Keratinocyte (primary cell): ENCODE results near the gene MPND. TPM values are rescaled to one million over a fixed set of nuclear protein-coding genes. Genes with fewer than 3 reads are reported as not detected.
A peak's percentile ranks its signal among the peaks of the same experiment; 100 is the strongest.

Experiments
- DNase-seq: peaks from one replicate; pipeline ENCODE4 v3.0.0-alpha.2; 2011; ENCODE audit warnings: low read depth, missing footprints, low spot score
- FAIRE-seq: peaks from 2 replicates; lab custom pipeline; 2011; peaks lifted over from hg19 to GRCh38; lab: Jason Lieb, UNC
- H2AFZ ChIP-seq: 2 replicates; pipeline ENCODE4 v1.6.0; 2012; ENCODE audit warnings: low read length, control low read depth, inconsistent platforms; ENCODE audit not compliant: control insufficient read depth
- H3K27ac ChIP-seq: 2 replicates; pipeline ENCODE4 v1.5.1; 2011; ENCODE audit warnings: low read length; ENCODE audit not compliant: control insufficient read depth, insufficient read depth
- H3K27me3 ChIP-seq: 3 replicates; pipeline ENCODE4 v1.6.0; 2011; ENCODE audit warnings: low read length; ENCODE audit not compliant: control insufficient read depth, insufficient read depth; ENCODE audit errors: extremely low read depth
- H3K36me3 ChIP-seq, 2 experiments: 2 replicates in 1 of 2; 3 replicates in 1 of 2; pipeline ENCODE4 v1.5.1; 2011; ENCODE audit warnings: low read length in 2 of 2, mild to moderate bottlenecking in 1 of 2; ENCODE audit not compliant: control insufficient read depth in 2 of 2, insufficient read depth in 2 of 2; ENCODE audit errors: extremely low read depth in 1 of 2
- H3K4me1 ChIP-seq: 3 replicates; pipeline ENCODE4 v1.5.1; 2011; ENCODE audit warnings: low read length; ENCODE audit not compliant: control insufficient read depth, insufficient read depth; ENCODE audit errors: extremely low read depth
- H3K4me2 ChIP-seq: 3 replicates; pipeline ENCODE4 v1.6.0; 2011; ENCODE audit warnings: low read depth, low read length; ENCODE audit not compliant: control insufficient read depth, insufficient read depth; ENCODE audit errors: extremely low read depth
- H3K4me3 ChIP-seq, 3 experiments: fragments of 200-600 bp in 1 of 3; sonication (generic) in 1 of 3; 2 replicates in 2 of 3; 3 replicates in 1 of 3; pipeline ENCODE4 v1.5.1; 2011 to 2016; ENCODE audit warnings: low read length in 3 of 3, mild to moderate bottlenecking in 3 of 3, control low read depth in 2 of 3, inconsistent platforms in 1 of 3, low read depth in 1 of 3, mixed read lengths in 1 of 3, mixed run types in 1 of 3, moderate library complexity in 1 of 3; ENCODE audit not compliant: control insufficient read depth in 2 of 3, insufficient read depth in 2 of 3; ENCODE audit errors: extremely low read depth in 1 of 3
- H3K79me2 ChIP-seq: 2 replicates; pipeline ENCODE4 v1.6.0; 2012; ENCODE audit warnings: low read length; ENCODE audit not compliant: control insufficient read depth, insufficient read depth
- H3K9ac ChIP-seq: 3 replicates; pipeline ENCODE4 v1.6.0; 2011; ENCODE audit warnings: low read length; ENCODE audit not compliant: control insufficient read depth, insufficient read depth; ENCODE audit errors: extremely low read depth
- H3K9me1 ChIP-seq: 3 replicates; pipeline ENCODE4 v1.6.0; 2011; ENCODE audit warnings: low read length; ENCODE audit not compliant: control insufficient read depth, insufficient read depth; ENCODE audit errors: extremely low read depth
- H3K9me3 ChIP-seq: 2 replicates; pipeline ENCODE4 v1.5.1; 2012; ENCODE audit warnings: low read depth, low read length; ENCODE audit not compliant: control insufficient read depth
- H4K20me1 ChIP-seq: 3 replicates; pipeline ENCODE4 v1.6.0; 2011; ENCODE audit warnings: low read length; ENCODE audit not compliant: control insufficient read depth, insufficient read depth; ENCODE audit errors: extremely low read depth
- CTCF ChIP-seq, 3 experiments: IDR thresholded peaks in 1 of 3; conservative IDR thresholded peaks in 1 of 3; optimal IDR thresholded peaks in 1 of 3; 2 replicates in 2 of 3; 3 replicates in 1 of 3; pipeline versions ENCODE3 to v1.5.1; 2011; ENCODE audit warnings: low read length in 3 of 3, mild to moderate bottlenecking in 3 of 3, moderate library complexity in 2 of 3, control low read depth in 1 of 3, inconsistent platforms in 1 of 3; ENCODE audit not compliant: insufficient read depth in 2 of 3; ENCODE audit errors: extremely low read depth in 1 of 3
- EZH2 ChIP-seq: IDR thresholded peaks from one replicate; pipeline ENCODE4 v1.6.1; 2012; ENCODE audit warnings: inconsistent platforms, mild to moderate bottlenecking, low read length, moderate library complexity
- dilution Hi-C: fragments of 300-500 bp; cut with MboI; formaldehyde crosslinking; loops from one replicate; pipeline ENCODE4 v1.7.0; 2020; ENCODE audit warnings: low sequenced_read_pairs; ENCODE audit not compliant: extremely low pct_ligation_motif_present
- polyA plus RNA-seq, 5 experiments: library from polyadenylated mRNA; depleted of rRNA in 3 of 5; stranded (reverse) in 3 of 5; stranded (forward) in 1 of 5; unstranded in 1 of 5; fragments of >200 nt; gene quantifications; 1 replicate in 1 of 5; 2 replicates in 3 of 5; 3 replicates in 1 of 5; pipeline versions ENCODE4 v1.2.1 to v1.2.3, GENCODE V29; 2011 to 2012; ENCODE audit warnings: missing spikeins in 2 of 5, low read depth in 1 of 5, low replicate concordance in 1 of 5

The MPND gene
- polyA plus RNA-seq, 1 donor (not counting 4 experiments of a cell fraction or from before 2014, with no cell fraction given) = 4.2 TPM

GRCh38 chr19:4391306-4391693, 47.9 kb downstream of the MPND start:
- Histone ChIP-seq H3K9me1 (no peaks in the 10 kb centered on the region), H3K9me3 (no peaks in the 10 kb centered on the region), H2AFZ (no peak overlapping the region), H3K4me1 (peaks cover 34% of the 10 kb centered on the region), H3K9ac (peak overlapping the region; percentile 48), H3K27ac (peak overlapping the region; percentile 56), H3K4me2 (peak overlapping the region; percentile 54), H3K4me3 (peak overlapping the region in 2 of 3 experiments; percentile 12 to 30), H3K79me2 (peaks cover 94% of the 10 kb centered on the region), H4K20me1 (peaks cover 10% of the 10 kb centered on the region), H3K36me3 (peaks cover 14 to 16% of the 10 kb centered on the region in 2 experiments), H3K27me3 (no peaks in the 10 kb centered on the region)
- DNase-seq = no peak
- TF ChIP-seq EZH2 (no peak), CTCF (optimal IDR thresholded peaks at IDR 0.05 in 1 of 3, IDR thresholded peaks at IDR 0.05 in 1 of 3, conservative IDR thresholded peaks at IDR 0.05 in 1 of 3; ENCODE audit: extremely low read depth in 1 of 3, insufficient read depth in 2 of 3, low read length in 3 of 3) (no peak)
- dilution Hi-C loops = no loop called here
- no peak for FAIRE-seq

GRCh38 chr19:4391701-4392483, 48.5 kb downstream of the MPND start:
- no peak for TF ChIP-seq EZH2
- TF ChIP-seq CTCF (optimal IDR thresholded peaks at IDR 0.05 in 1 of 3, IDR thresholded peaks at IDR 0.05 in 1 of 3, conservative IDR thresholded peaks at IDR 0.05 in 1 of 3; ENCODE audit: extremely low read depth in 1 of 3, insufficient read depth in 2 of 3, low read length in 3 of 3) = no peak
- Histone ChIP-seq H3K36me3 (peaks cover 14 to 21% of the 10 kb centered on the region in 2 experiments), H4K20me1 (peaks cover 10% of the 10 kb centered on the region), H3K4me2 (peak overlapping the region; percentile 54), H3K79me2 (peaks cover 96% of the 10 kb centered on the region), H3K27ac (peak overlapping the region; percentile 56), H3K4me1 (peaks cover 34% of the 10 kb centered on the region), H3K27me3 (no peaks in the 10 kb centered on the region), H3K4me3 (peak overlapping the region in 2 of 3 experiments; percentile 9 to 12), H3K9ac (peak overlapping the region; percentile 48), H2AFZ (no peak overlapping the region), H3K9me3 (no peaks in the 10 kb centered on the region), H3K9me1 (no peaks in the 10 kb centered on the region)
- dilution Hi-C loops = no loop called here
- peak; percentile 32 for FAIRE-seq
- no peak for DNase-seq
